Endodermal cell (in vitro differentiated cells): ENCODE data around the gene MAP4K4. TPM values are rescaled to one million over a fixed set of nuclear protein-coding genes. Genes with fewer than 3 reads are reported as not detected.

Source experiments
- DNase-seq: peaks from one replicate; pipeline ENCODE4 v3.0.0-alpha.2; 2017
- H3K27ac ChIP-seq: 2 replicates; pipeline ENCODE4 v1.5.1; 2013; ENCODE audit warnings: mild to moderate bottlenecking, low read depth, low read length, moderate library complexity
- H3K27me3 ChIP-seq: 2 replicates; pipeline ENCODE4 v1.6.1; 2013; ENCODE audit warnings: mild to moderate bottlenecking, low read length, moderate library complexity; ENCODE audit not compliant: insufficient read depth, control insufficient read depth, poor library complexity, severe bottlenecking
- H3K36me3 ChIP-seq: 2 replicates; pipeline ENCODE4 v1.7.0; 2013; ENCODE audit warnings: mild to moderate bottlenecking, low read length, moderate library complexity; ENCODE audit not compliant: control insufficient read depth, insufficient read depth
- H3K4me1 ChIP-seq: one replicate; pipeline ENCODE4 v1.7.0; 2013; ENCODE audit warnings: low read length; ENCODE audit not compliant: control insufficient read depth, insufficient read depth
- H3K4me3 ChIP-seq: 2 replicates; pipeline ENCODE4 v1.5.1; 2013; ENCODE audit warnings: mild to moderate bottlenecking, low read length, moderate library complexity
- H3K9ac ChIP-seq: 2 replicates; pipeline ENCODE4 v1.6.1; 2013; ENCODE audit warnings: mild to moderate bottlenecking, low read length, moderate library complexity; ENCODE audit not compliant: poor library complexity, severe bottlenecking; ENCODE audit errors: extremely low read depth
- H3K9me3 ChIP-seq: 2 replicates; pipeline ENCODE4 v1.6.1; 2013; ENCODE audit warnings: mild to moderate bottlenecking, low read length, moderate library complexity; ENCODE audit not compliant: control insufficient read depth
- H3K27ac Mint-ChIP-seq: 2 replicates; pipeline ENCODE4 v1.8.0; 2020; ENCODE audit warnings: mixed read lengths
- H3K27me3 Mint-ChIP-seq: 2 replicates; pipeline ENCODE4 v1.8.0; 2021; ENCODE audit warnings: mild to moderate bottlenecking, mixed read lengths; ENCODE audit not compliant: insufficient read depth
- H3K36me3 Mint-ChIP-seq: 2 replicates; pipeline ENCODE4 v1.8.0; 2020; ENCODE audit warnings: low read depth, mixed read lengths
- H3K4me1 Mint-ChIP-seq: 2 replicates; pipeline ENCODE4 v1.8.0; 2020; ENCODE audit warnings: mixed read lengths
- H3K4me3 Mint-ChIP-seq: 2 replicates; pipeline ENCODE4 v1.8.0; 2020; ENCODE audit warnings: mild to moderate bottlenecking, moderate library complexity, mixed read lengths
- H3K9me3 Mint-ChIP-seq: 2 replicates; pipeline ENCODE4 v1.8.0; 2020; ENCODE audit warnings: mild to moderate bottlenecking, mixed read lengths
- WGBS, 2 experiments: methylation state at CpG; one replicate each; pipeline versions ENCODE4 v1.1.5 to v1.1.7; 2013; ENCODE audit warnings: missing lambda C conversion rate in 2 of 2, mixed read lengths in 1 of 2; ENCODE audit not compliant: insufficient coverage in 1 of 2, insufficient read length in 1 of 2; 5-methylcytosine and 5-hydroxymethylcytosine counted together
- total RNA-seq, 2 donors: library from RNA; stranded (reverse); fragmentation: NEBNext Ultra II Directional in 1 of 2; extraction: Animal tissue kit (Norgen Biotek cat#: 25700) in 1 of 2; gene quantifications; 2 replicates in 1 of 2; 3 replicates in 1 of 2; pipeline ENCODE4 v1.2.1, GENCODE V29; 2021
- TF ChIP-seq, protein P1 (sequence below): fragments of 200-600 bp; sonication (generic); conservative IDR thresholded peaks from 2 replicates; pipeline ENCODE4 v1.5.0; 2021; ENCODE audit warnings: antibody characterized with exemption, mild to moderate bottlenecking

MAP4K4 gene
- total RNA-seq, 2 donors from 2014 or later, result 130 to 142 TPM

DNA sequence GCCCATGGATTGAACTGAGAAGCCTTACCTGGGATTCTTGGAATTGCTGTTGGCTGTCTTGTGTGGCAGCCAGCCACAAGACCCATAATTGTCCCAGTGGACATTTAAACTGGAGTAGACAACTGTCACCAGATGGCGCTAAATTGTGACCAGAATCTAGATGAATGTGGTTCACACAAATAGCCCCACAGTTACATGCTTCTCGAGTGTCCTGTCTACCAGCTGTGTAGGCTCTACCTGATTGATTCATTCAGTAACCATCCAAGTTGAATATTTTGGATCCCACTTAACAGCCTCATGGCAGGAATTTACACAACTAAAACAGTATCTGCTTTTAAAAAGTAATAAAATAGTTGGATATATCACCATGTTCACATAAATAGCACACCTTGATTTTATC, 73.2 kb downstream of the MAP4K4 start:
- peaks cover 34% of the 10 kb centered on the region for H3K4me1 ChIP-seq
- no peak overlapping the region for H3K27ac ChIP-seq
- H3K4me3 ChIP-seq, result no peak overlapping the region
- no peaks in the 10 kb centered on the region for H3K9me3 ChIP-seq
- TF ChIP-seq, protein P1, sequence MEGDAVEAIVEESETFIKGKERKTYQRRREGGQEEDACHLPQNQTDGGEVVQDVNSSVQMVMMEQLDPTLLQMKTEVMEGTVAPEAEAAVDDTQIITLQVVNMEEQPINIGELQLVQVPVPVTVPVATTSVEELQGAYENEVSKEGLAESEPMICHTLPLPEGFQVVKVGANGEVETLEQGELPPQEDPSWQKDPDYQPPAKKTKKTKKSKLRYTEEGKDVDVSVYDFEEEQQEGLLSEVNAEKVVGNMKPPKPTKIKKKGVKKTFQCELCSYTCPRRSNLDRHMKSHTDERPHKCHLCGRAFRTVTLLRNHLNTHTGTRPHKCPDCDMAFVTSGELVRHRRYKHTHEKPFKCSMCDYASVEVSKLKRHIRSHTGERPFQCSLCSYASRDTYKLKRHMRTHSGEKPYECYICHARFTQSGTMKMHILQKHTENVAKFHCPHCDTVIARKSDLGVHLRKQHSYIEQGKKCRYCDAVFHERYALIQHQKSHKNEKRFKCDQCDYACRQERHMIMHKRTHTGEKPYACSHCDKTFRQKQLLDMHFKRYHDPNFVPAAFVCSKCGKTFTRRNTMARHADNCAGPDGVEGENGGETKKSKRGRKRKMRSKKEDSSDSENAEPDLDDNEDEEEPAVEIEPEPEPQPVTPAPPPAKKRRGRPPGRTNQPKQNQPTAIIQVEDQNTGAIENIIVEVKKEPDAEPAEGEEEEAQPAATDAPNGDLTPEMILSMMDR, result peak; percentile 58
- Mint-ChIP-seq H3K36me3 (no peaks in the 10 kb centered on the region), H3K27me3 (no peaks in the 10 kb centered on the region), H3K27ac (no peak overlapping the region), H3K4me1 (peaks cover 75% of the 10 kb centered on the region), H3K4me3 (no peak overlapping the region), H3K9me3 (no peaks in the 10 kb centered on the region)
- 76 to 85% methylated on average over 2 of the region's 2 CpGs for WGBS, 2 experiments
- H3K9ac ChIP-seq, result no peak overlapping the region
- H3K27me3 ChIP-seq, result no peaks in the 10 kb centered on the region
- no peaks in the 10 kb centered on the region for H3K36me3 ChIP-seq
- peak; percentile 61 for DNase-seq

DNA sequence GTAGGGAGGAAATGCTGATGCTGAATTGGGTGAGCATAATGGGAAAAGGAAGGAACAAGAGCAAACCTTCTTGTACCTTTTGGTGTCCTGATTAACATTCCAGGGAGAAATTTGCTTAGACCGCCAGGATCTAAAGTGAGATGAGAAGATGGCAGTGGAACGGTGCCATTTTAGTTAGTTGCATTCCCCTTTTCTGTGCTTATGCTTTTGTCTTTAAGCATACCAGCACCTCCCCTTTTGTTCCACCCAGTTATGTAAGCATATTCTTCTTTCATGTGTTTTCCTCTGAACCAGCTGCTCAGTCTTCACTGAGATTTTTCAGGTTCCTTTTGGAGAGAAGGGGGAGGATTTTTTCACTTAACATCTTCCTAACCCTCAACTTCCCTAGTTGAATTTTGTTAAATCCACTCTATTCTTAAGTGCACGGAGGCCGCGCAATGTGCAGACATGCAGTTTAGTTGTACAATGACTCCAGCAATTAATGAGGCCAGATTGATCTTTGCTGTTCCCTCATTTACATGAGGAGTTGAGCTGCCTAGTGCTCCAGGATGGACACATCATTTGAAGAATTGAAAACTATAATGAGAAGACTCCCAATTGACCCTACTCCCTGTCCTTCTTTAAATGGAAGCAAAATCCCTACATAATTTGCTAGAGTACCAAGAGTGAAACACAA, 73.9 kb downstream of the MAP4K4 start:
- Histone ChIP-seq H3K9ac (no peak overlapping the region), H3K4me1 (peaks cover 34% of the 10 kb centered on the region), H3K36me3 (no peaks in the 10 kb centered on the region), H3K4me3 (no peak overlapping the region), H3K9me3 (no peaks in the 10 kb centered on the region), H3K27me3 (no peaks in the 10 kb centered on the region), H3K27ac (peak overlapping the region; percentile 52)
- Mint-ChIP-seq H3K4me3 (no peak overlapping the region), H3K9me3 (no peaks in the 10 kb centered on the region), H3K4me1 (peaks cover 75% of the 10 kb centered on the region), H3K27ac (no peak overlapping the region), H3K27me3 (no peaks in the 10 kb centered on the region), H3K36me3 (no peaks in the 10 kb centered on the region)
- DNase-seq, result no peak
- TF ChIP-seq, protein P1, result no peak
- 93% methylated on average over 5 of the region's 5 CpGs; no CpG with 5 or more reads in 1 of the 2 experiments for WGBS, 2 experiments

DNA sequence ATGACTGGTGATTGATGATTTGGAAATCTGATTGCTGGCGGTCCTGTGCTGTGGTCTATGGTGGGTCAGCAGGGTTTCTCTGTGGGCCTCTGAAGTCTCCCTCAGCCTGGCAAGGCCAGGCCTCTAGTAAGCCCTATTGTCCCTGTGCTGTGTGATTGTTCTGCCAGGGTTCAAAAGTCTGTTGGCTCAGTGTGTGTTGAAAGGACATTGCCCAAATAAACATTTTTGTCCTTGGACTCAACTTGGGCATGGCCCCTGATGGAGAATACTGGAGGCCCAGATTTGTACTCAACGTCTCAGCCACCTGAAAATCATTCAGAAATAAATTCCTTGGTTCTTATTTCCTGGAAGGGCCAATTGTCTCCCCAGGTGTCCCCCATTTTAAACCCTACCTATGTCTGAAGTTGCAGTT, 74.4 kb downstream of the MAP4K4 start:
- no peaks in the 10 kb centered on the region for H3K9me3 Mint-ChIP-seq
- peak overlapping the region; percentile 30 for H3K27ac ChIP-seq
- no peaks in the 10 kb centered on the region for H3K9me3 ChIP-seq
- H3K4me3 Mint-ChIP-seq, result no peak overlapping the region
- TF ChIP-seq, protein P1, result no peak
- no peak for DNase-seq
- H3K27me3 Mint-ChIP-seq, result no peaks in the 10 kb centered on the region
- no peaks in the 10 kb centered on the region for H3K36me3 ChIP-seq
- no peaks in the 10 kb centered on the region for H3K27me3 ChIP-seq
- H3K36me3 Mint-ChIP-seq, result no peaks in the 10 kb centered on the region
- WGBS, 2 experiments, result 86 to 91% methylated on average over 1 to 2 of the region's 2 CpGs
- peaks cover 30% of the 10 kb centered on the region for H3K4me1 ChIP-seq
- H3K27ac Mint-ChIP-seq, result no peak overlapping the region
- H3K4me3 ChIP-seq, result no peak overlapping the region
- H3K9ac ChIP-seq, result no peak overlapping the region
- H3K4me1 Mint-ChIP-seq, result peaks cover 70% of the 10 kb centered on the region
